CD4-positive, alpha-beta T cell treated with Interleukin-4 for 4 hours (primary cell): ENCODE results near the gene CNTN5.

Source experiments
- DNase-seq: peaks from one replicate; pipeline ENCODE4 v3.0.0-alpha.2; 2020

The CNTN5 gene

DNA sequence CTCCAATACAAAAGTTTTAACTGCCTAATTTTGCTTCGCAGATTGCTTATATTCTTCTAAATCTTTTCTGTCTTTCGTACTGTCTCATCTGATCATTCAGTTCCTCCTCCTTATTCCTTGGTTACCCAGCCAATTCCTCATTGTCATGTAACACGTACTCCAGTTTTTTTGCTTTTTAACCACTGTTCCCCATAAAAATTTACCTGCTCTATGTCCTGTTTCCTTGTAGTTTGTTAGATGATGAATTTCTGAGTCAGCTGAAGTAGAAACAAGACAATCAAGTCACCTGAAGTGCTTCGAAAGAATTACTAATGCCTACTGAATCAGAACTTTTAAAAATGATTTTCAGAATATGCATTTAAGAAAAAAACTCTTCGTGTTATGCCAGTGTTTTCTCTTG is 150.6 kb downstream of the CNTN5 start:
- DNase-seq: no peak

DNA sequence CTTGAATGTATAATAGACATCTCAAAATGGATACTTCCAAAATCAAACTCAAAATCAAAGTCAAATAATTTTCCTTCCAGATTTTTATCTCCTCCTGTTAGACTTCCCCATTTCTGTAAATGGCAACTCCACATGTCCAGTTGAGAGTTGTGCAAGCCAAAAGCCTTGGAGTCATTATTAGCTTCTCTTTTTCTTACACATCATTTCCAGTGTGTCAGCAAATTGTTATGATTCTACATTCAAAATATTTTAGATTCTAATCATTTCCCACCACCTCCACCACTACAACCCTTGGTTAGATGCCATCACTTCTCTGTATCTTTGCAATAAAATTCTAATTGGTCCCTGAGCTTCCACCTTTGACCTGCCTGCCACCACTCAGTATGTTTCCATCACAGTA is 155.7 kb downstream of the CNTN5 start:
- no peak for DNase-seq

DNA sequence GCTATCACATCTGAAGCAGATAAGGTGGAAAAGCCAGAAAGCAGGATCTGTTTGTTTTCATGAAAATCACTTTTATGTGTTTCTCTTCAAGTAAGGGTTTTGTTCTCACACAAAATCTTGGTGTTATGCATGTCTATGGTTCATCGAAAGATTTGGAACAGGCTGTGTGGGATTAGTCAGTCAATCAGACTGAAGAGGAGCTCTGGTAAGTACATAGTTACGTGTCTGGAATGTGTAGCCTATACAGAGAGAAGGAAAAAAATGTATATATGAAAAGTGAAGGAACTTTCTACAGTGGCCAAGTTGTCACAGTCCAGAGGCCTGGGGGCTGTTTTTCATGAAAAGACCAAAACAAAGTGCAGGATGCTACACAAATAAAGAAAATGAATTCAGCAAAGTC is 156.7 kb downstream of the CNTN5 start:
- DNase-seq: no peak

DNA sequence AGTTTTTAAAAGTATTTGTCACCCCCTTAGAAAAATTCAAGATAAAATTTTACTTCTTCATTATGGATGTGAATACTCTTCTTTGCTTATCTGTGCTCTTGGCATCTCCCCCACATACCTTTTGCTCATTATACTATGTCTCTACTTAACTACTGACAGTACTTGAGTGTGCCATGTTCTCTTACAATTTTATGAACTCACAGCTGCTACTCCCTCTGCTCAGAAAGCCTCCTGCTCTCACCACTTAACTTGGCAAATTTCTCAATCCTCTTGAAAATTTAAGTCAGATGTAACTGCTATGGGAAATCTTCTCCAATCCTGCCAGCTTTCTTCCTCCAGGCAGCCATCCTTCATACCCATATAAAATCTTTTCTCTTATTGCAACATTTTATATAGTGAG is 163.4 kb downstream of the CNTN5 start:
- DNase-seq: no peak

DNA sequence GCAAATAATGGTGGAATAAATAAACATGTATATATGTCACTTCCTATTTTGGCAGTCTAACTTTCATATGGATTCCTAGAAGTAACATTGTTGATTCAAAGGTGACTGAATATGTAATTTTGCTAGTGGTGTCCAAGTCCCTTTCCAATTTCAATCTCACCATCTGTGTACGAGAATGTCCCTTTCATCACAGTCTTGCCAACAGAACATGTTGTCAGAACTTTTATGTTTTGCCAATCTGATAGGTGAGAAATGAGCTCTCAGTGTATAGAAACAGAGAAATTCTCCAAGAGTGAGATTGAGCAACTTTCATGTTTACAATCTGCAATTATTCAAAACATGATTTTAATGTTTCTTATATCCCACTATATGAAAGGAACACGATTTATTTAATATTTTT is 167.5 kb downstream of the CNTN5 start:
- no peak for DNase-seq

DNA sequence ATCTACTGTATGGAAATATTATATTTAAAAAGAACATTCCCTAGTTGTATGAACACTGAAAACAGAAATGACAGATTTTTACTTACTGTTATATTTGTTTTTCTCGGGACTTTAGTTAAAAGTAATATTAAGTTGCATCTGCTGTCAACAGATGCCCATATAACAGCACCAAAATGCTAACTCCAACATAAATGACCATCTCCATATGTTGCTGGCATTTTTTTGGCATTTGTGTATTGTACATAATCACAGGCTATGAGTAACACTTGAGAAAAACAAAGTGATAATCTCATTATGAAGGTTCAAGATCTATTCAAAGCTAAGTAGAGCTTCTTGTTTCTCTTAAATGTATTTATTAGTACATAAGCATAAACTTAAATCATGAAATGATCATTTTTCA is 172.0 kb downstream of the CNTN5 start:
- DNase-seq: no peak

DNA sequence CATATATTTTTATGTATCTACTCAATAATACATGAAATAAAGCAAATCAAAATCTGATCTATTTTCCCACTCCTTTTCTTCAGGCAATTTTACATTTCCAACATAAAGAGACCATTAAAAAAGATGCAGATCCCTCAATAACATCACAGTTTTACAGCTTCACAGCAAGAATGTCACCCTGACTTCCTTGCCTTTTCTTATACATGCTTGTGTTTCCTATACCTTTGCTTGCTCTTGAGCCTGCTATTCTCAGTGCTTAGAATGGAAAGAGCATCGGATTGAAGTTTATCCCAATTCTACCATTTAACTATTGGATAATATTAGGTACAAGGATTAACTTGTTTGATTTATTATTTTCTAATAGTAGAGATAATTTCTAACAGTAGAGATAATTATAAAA is 176.7 kb downstream of the CNTN5 start:
- no peak for DNase-seq

DNA sequence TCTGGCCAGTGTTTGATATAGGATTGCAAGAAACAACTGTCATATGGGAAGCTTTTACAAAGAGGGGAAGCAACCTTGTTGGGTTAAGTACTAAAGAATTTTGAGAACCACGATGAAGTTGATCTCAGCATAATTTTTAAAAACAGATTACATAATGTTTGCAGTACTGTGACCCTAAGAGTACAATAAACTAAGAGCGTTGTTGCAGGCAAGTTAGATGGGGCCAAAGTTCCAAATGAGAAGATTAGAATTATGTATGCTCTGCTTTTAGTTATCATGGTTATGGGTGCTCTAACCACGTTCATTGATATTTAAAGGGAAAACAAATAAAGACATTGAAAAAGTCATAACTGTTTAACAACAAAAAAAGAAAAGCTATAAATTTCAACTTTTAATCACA is 177.5 kb downstream of the CNTN5 start:
- no peak for DNase-seq

DNA sequence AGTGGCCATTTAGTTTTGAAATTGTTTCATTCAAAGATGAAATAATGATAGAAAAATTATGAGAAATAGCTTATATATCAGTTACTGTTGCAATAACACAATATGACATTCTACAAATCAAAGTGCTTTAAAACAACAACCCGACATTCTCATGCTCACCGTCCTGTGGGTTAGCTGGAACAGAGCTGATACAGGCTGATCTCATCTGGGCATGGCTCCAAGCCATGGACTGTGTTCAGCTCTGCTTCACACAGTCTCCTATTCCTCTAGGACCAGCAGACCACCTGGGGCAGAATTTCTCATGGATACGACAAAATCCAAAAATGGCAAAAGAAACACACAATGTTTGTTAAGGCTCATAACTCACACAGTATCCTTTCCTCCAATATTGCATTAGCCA is 178.6 kb downstream of the CNTN5 start:
- no peak for DNase-seq

DNA sequence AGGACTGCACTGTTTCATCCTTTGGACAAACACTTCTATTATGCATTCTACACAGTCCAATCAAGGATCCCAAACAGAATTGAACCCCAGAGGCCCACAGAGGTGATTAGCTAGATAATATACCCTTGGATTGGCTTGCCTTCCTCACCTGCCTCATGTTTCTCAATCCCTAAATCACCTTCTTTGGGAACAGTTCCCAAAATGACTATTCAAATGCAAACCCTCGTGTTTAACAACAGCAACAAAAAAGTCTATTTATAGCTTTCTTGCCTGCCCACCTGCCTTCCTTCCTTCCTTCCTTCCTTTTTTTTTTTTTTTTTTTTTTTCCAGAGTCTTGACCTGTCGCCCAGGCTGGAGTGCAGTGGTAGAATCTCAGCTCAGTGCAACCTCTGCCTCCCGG is 180.0 kb downstream of the CNTN5 start:
- DNase-seq: no peak

DNA sequence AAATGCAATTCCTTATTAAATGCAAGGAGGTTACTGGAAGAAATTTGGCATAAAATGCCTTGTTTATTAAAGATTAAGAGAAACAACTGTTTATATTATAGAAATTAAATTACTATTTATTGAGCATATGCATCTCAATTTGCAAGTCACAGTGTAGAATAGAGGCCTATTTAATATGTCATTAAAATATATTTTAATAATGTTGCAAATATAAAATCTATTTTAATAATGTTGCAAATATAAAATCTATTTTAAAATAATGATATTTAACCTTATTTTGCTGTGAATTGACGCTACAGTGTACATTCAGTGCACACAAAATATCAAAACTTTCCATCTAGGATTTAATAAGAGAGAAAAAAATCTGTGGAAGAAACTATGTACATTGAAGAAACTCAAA is 188.1 kb downstream of the CNTN5 start:
- no peak for DNase-seq

DNA sequence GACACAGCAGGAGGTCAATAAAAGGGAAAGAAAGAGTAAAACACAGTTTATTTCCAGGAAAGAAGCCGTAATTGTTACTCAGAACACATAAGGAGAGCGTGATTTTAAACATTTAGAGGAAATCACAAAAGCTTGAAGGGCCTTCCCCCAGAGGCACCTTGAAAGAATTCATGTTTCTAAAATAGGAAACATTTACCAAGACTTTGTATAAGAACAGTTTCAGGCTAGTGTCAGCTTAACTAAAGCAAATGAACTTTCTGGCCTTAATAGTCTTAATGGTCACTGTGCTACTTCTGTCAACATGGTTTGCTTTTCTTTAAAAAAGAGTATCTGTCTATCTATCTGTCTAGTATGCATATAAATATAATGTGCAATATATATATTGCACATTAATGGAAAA is 208.8 kb downstream of the CNTN5 start:
- no peak for DNase-seq

DNA sequence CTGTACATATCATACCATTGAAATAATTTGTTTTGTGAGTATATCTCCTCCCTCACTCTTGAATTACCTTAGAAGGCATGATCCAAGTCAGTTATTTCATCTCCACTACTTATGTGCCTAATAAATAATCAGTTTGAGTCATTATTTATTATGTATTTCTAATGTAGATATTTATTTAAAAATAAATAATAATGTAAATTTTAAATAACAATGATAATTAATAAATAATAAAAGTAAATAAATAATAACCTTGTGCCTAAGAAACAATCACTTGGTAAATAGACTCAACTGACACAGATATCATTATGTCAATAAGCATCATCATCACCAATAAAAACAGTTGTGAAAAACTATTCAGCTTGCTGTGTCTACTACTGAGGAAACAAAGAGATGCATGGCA is 213.8 kb downstream of the CNTN5 start:
- DNase-seq: no peak

DNA sequence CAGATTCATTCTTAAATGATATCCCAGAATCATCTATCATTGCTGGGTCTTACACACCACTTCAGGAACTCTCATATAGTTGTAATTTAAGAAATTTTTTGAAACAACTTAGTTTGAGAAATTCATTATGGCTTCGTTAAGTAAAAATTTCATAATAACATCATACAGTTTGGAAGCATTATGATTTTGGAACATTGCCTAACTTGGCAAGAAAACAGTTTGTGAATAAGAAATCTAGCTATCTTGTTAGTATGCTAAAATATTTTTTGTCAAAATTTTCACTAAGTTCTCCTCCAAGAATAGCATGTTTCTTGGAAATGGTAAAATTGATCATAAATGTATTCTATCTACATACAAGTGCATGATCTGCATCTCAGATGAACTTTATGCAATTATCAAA is 217.7 kb downstream of the CNTN5 start:
- DNase-seq: no peak

DNA sequence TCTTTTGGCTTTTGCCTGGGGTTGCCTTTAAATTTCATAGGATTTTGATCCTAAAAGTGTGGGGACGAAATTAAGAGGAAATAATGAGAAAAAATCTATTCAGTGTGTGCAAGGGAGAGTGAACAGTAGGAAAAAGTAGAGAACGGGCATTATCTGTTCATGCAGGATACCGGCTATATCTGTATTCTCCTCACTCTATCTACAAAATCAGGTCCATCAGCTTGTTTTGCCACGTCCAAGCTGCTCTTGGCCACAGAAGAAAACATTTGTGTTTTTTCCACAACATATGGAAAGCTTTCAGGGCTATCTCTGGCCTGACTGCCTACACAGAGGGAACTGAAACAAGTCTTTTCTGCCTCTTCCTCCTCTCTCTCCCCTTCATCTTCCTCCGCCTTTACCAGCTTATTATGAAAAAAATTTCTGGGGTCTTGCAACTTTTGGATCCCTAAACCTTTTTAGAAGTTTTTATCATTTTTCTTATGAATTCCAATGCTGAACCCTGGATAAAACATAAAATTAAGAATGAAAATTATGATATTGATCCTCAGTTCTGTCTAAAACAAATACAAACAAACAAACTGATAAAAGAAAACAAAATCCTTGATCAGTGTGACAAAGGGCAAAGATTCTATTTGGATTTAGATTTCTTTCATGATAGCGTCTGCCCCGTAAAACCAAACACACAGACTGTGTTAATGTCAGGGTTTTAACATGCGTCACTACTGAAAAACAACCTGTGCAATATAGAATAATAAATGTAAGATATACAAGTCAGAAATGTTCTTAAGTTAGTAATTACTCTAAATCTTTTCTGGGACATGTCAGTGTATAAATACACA is 219.7 kb downstream of the CNTN5 start:
- DNase-seq: no peak

DNA sequence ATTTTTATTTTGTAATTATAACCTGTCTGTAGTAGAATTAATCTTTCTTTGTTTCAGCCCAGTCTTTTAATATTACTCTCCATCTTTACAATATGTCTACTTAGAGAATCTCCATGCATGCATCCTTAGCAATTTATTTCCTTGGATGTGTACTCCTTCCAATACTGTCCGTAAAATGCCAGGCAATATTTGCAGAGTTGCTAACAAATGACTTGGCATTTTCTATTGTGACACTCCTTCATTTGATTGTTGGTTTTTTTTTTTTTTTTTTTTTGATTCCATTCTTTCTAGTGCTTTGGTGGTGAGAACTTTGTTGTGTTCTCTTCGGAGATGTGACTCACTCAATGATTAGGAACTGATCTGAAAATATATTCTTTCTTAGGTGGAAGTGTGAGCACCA is 220.3 kb downstream of the CNTN5 start:
- DNase-seq: no peak

DNA sequence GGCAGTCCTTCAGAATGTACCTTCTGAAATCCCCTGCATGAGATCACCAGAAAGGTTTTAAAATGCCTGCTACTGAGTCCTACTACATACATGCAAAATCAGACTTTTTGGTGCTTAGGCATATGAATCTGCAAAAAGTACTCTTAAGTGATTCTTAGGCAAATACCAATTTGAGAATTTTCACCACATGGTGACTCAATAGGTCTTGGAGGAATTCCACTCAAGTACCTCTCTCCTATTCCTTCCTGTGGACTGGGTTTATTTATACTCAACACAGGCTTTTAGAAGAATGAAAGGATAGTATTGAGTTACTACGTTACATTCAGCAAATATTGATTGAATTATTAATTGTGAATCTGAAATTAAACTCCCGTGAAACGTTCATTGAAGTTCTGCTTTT is 223.9 kb downstream of the CNTN5 start:
- DNase-seq: no peak

DNA sequence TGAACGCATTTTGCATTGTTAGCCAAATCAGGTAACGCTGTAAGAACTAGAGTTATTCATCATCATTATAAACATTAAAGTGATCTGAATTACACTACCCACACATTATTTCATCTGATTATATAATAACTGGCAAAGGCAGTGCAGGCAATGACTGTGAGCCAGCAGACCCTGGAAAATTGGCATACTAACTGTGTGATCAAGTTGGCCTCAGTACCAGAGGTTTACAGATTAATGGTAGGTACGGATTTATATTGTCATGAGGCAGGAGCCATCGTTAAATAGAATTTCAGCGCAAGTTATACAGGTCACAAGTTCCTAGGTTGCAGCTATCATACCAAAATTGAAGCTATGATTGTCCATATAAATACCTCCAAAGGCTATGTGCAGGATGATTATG is 225.4 kb downstream of the CNTN5 start:
- no peak for DNase-seq

DNA sequence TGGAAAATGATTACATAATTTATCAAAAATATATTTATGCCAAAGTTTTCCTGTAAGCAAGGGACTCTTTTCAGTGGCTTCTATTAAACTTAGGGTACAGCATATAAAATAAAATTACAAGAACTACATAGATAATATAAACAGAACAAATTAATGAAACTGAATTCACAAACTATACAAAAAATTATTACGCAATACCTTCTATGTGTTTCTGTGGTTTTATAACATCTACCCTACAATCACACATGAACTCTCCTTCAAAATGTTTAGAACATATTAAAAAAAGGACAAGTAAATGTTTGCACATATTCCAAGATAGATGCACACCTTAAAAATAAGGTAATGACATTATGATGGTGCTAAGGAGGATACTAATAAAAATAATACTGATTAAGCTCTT is 235.9 kb downstream of the CNTN5 start:
- no peak for DNase-seq

DNA sequence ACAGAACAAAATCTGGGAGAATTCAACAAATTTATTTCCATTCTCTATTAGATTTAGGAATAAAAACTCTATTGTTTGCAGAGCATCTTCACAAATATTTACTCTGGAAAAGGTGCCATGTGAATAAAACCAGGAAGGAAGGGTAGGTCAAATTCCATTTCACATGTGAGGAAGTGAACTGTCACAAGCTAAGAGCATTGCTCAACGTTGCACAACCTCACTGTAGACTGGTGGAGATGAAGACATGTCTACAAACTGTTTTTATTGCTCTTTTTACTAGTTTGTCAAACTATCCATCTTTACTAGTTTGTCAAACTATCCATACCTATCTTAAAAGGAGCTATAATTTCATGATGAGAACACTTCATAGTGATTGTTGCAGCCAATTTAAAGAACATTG is 236.4 kb downstream of the CNTN5 start:
- DNase-seq: no peak

DNA sequence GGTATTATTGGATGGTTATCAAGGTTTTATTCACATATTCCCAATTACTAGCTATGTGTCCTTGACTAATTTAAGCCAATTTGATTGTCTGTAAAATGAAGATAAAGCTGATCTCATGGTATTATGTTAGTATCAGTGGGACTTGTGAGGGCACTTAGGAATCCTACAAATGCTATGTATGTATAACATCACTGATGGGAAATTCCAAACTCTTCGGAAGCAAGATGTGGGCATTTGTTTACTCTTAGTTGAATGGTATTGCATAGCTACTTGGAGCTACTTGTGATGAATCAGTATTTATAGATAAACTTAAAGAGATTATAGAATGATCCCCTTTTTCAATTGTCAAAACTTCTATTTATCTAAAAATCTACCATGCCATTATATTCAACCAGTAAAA is 239.9 kb downstream of the CNTN5 start:
- no peak for DNase-seq

DNA sequence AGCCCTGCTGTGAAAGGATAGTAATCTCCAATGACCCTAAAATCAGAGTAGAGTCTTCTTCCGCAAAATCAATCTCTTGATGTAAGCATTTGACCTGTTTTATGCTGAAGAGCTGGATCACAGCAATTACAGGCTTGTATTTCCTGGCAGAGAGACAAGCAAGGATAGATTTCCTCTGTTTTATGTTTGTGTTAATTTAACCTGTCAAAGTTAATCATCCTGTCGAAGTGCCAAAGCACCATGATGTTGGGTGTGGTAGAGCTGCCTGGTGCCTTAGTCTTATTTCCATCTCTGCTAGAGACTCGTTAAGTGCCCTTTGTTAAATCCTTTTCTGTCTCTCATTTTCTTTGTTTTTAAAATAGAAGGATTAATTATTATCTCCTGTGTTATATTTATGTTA is 248.1 kb downstream of the CNTN5 start:
- no peak for DNase-seq

DNA sequence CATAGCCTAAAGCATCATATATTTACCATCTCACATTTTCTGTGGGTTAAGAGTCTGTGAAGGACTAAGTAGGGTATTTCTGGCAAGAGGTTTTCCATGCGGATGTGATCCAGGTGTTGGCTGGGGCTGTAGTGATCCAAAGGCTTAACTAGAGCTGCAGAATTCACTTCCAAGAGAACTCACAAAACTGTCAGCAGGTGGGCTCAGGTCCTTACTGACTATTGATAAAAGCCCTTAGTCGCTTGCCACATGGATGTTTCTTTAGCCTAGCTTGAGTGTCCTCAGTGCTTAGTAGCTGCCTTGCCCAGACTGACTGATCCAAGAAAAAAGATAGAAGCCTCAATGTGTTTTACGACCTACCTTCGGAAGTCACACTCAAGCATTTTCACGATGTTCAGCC is 250.8 kb downstream of the CNTN5 start:
- no peak for DNase-seq

DNA sequence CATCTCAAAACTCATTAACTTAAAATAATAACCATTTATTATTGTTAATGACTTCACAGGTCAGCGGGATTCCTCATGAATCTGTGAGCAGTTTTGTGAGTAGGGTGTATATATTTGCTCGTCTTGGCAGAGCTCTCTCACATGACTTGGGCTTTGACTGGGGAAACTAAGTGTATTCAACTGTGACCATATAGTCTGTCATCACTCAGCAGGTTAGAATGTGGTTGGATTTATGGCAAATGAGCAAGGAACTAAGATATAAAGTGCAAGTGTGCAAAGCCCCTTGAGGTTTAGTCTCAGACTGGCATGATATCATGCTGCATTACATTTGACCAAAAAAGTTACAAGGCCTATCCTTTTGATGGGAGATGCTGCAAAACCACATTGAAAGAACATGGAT is 254.8 kb downstream of the CNTN5 start:
- no peak for DNase-seq

DNA sequence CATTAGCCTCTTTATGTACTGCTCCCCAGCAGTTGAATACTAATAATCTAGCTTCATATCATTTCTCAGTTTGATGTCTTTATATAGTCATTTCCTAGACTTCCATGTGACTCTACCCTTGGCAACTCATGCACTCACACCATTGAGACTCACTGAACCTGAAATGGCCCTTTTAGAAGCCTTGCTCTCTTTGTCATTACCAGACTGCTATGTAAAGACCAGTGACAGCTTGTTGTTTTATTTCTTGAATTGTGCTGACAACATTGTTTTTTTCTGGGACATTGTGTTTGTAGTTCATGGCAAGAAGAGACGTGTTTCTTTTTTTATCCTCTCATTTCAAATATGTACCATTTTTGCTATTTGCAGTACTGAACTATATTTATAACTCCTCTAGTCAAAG is 256.5 kb downstream of the CNTN5 start:
- DNase-seq: no peak

DNA sequence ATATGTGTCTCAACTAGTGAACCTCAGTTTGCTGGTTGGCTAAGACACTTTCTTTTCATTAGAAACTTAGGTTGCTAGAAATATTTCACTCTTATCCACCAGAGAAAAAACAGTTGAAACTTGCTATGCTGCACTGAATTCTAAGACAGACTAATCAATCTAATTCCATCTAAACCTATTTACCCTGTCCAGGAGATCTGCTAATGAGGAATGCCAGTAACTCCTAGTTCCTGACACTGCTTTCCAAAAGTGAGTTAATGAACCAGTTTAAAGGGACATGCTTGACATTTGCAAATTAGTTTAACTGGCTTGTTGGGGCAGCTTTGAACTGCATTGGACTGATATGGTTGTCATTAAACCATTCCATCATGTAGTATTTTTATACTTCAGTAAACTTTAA is 258.5 kb downstream of the CNTN5 start:
- DNase-seq: no peak
